Measurements from ENCODE around the gene GUCA2A.

GRCh38 chr1:42143896-42144710 is 20.4 kb downstream of the GUCA2A start:
- TF ChIP-seq RFX5 (IDR thresholded peaks at IDR 0.05; ENCODE audit: low read depth, low read length), result no peak
- TF ChIP-seq POLR2A (conservative IDR thresholded peaks at IDR 0.05), result no peak
- TF ChIP-seq CTCF (IDR thresholded peaks at IDR 0.05 in 2 of 3, conservative IDR thresholded peaks at IDR 0.05 in 1 of 3; ENCODE audit: insufficient read depth in 2 of 3, low read depth in 1 of 3, low read length in 3 of 3), result no peak
- TF ChIP-seq POLR2AphosphoS5 (IDR thresholded peaks at IDR 0.05; ENCODE audit: control insufficient read depth, insufficient read depth, low read depth, low read length), result no peak

All from K562 (cell line).